SK-N-SH treated with all-trans-retinoic acid at 6 μM for 48 hours (cell line): ENCODE results near the gene TPO.

Experiments
- ARNTL ChIP-seq: fragments of 450-650 bp; formaldehyde crosslinking; IDR thresholded peaks from 2 replicates; pipeline ENCODE4 v1.5.0; 2020; ENCODE audit warnings: low read depth, mild to moderate bottlenecking, moderate library complexity, borderline replicate concordance
- BACH2 ChIP-seq: fragments of 250-450 bp; sonication (Bioruptor Pico); IDR thresholded peaks from 2 replicates; pipeline ENCODE4 v1.9.0; 2021; ENCODE audit warnings: mild to moderate bottlenecking, borderline replicate concordance
- CREB5 ChIP-seq: fragments of 250-450 bp; sonication (Bioruptor Pico); IDR thresholded peaks from 2 replicates; pipeline ENCODE4 v1.5.1; 2020; ENCODE audit warnings: low read depth, mild to moderate bottlenecking, moderate library complexity
- ESRRG ChIP-seq: fragments of 250-450 bp; sonication (Bioruptor Pico); IDR thresholded peaks from 2 replicates; pipeline ENCODE4 v1.6.1; 2021; ENCODE audit warnings: mild to moderate bottlenecking
- GLIS3 ChIP-seq: fragments of 250-450 bp; sonication (Bioruptor Pico); IDR thresholded peaks from 2 replicates; pipeline ENCODE4 v1.5.0; 2020; ENCODE audit warnings: mild to moderate bottlenecking, moderate library complexity
- PATZ1 ChIP-seq: fragments of 250-450 bp; sonication (Bioruptor Pico); IDR thresholded peaks from 2 replicates; pipeline ENCODE4 v1.8.0; 2020; ENCODE audit warnings: mild to moderate bottlenecking, moderate library complexity, borderline replicate concordance
- TCF4 ChIP-seq: fragments of 250-450 bp; sonication (Bioruptor Pico); IDR thresholded peaks from 2 replicates; pipeline ENCODE4 v1.8.0; 2021; ENCODE audit warnings: mild to moderate bottlenecking, moderate library complexity, borderline replicate concordance
- ZC3H10 ChIP-seq: fragments of 250-450 bp; sonication (Bioruptor Pico); IDR thresholded peaks from 2 replicates; pipeline ENCODE4 v1.5.1; 2021; ENCODE audit warnings: mild to moderate bottlenecking, moderate library complexity
- ZNF70 ChIP-seq: fragments of 450-650 bp; formaldehyde crosslinking; IDR thresholded peaks from 2 replicates; pipeline ENCODE4 v1.5.0; 2020; ENCODE audit warnings: mild to moderate bottlenecking, moderate library complexity

- TF ChIP-seq ZC3H10 (no peak), PATZ1 (no peak), BACH2 (CRISPR knock-in tag) (no peak), ZNF70 (no peak), ESRRG (CRISPR knock-in tag) (no peak), ARNTL (CRISPR knock-in tag) (no peak), GLIS3 (CRISPR knock-in tag) (no peak), TCF4 (CRISPR knock-in tag) (no peak), CREB5 (CRISPR knock-in tag) (no peak)
These were observed 148.0 kb downstream of the TPO start for GRCh38 chr2:1561259-1561658.
